ENCODE data around the gene ADO. TPM values are rescaled to one million over a fixed set of nuclear protein-coding genes. Genes with fewer than 3 reads are reported as not detected.

Gene ADO
- total and polyA plus RNA-seq, 9 of the 15 experiments (the other 6 are each of a cell fraction or from before 2014, with no cell fraction given): 3.0 to 20.0 (median 16.1) TPM

GRCh38 chr10:62817766-62818425, 13.4 kb downstream of the ADO start (continued):
- TF ChIP-seq MAX (CRISPR knock-in tag; IDR thresholded peaks at IDR 0.05): no peak
- TF ChIP-seq PRPF4 (IDR thresholded peaks at IDR 0.05; ENCODE audit: insufficient read depth, low read depth, low read length, poor library complexity, severe bottlenecking): no peak
- no peak for TF ChIP-seq USF1 (CRISPR knock-in tag; IDR thresholded peaks at IDR 0.05)
- no peak for TF ChIP-seq ZNF274 (IDR thresholded peaks at IDR 0.05; ENCODE audit: borderline replicate concordance, low read depth, low read length)
- TF ChIP-seq NKRF (IDR thresholded peaks at IDR 0.05; ENCODE audit: borderline replicate concordance): no peak
- no peak for TF ChIP-seq SP1 (CRISPR knock-in tag; IDR thresholded peaks at IDR 0.05)
- TF ChIP-seq ZKSCAN3 (CRISPR knock-in tag; IDR thresholded peaks at IDR 0.05): no peak
- TF ChIP-seq PREB (CRISPR knock-in tag; IDR thresholded peaks at IDR 0.05): no peak
- TF ChIP-seq NR0B1 (IDR thresholded peaks at IDR 0.05; ENCODE audit: partially characterized antibody): no peak
- TF ChIP-seq ERF (CRISPR knock-in tag; IDR thresholded peaks at IDR 0.05): peak; percentile 45; the same call in 1 of the 2 replicates
- TF ChIP-seq THRB (CRISPR knock-in tag; conservative IDR thresholded peaks at IDR 0.05): no peak
- no peak for TF ChIP-seq ATF1 (CRISPR knock-in tag; IDR thresholded peaks at IDR 0.05)
- TF ChIP-seq ATF1 (tag; IDR thresholded peaks at IDR 0.05): no peak
- no peak for TF ChIP-seq SRSF7 (optimal IDR thresholded peaks at IDR 0.05; ENCODE audit: low read depth, low read length)
- no peak for TF ChIP-seq IFI16 (CRISPR knock-in tag; IDR thresholded peaks at IDR 0.05)
- TF ChIP-seq CBFA2T3 (IDR thresholded peaks at IDR 0.05): no peak
- TF ChIP-seq MYC (IDR thresholded peaks at IDR 0.05; ENCODE audit: low read depth, low read length): peak; percentile 23; the same call in 1 of the 2 replicates
- TF ChIP-seq MYC (CRISPR knock-in tag; IDR thresholded peaks at IDR 0.05; ENCODE audit: borderline replicate concordance, low read depth): no peak
- peak; percentile 66 for TF ChIP-seq CTBP1 (IDR thresholded peaks at IDR 0.05; ENCODE audit: borderline replicate concordance)

Data from K562 (cell line).